Panc1 (cell line): ENCODE measurements around the gene TSPAN4. TPM values are rescaled to one million over a fixed set of nuclear protein-coding genes. Genes with fewer than 3 reads are reported as not detected.

ENCODE experiments used
- ATAC-seq: fragments of 200-7000 bp; cut with Tn5 transposase; 2 replicates; pipeline ENCODE4 v1.9.1; 2020; ENCODE audit warnings: mild to moderate bottlenecking, moderate library complexity
- BruUV-seq: library from RNA; stranded (reverse); fragments of 400-500 nt; replicated peaks from 2 replicates; lab custom pipeline; 2021; lab: Mats Ljungman, UMichigan
- CTCF ChIA-PET: fragments of 300-600 bp; sonication (Branson Sonifier 250); formaldehyde crosslinking; loops from one replicate; lab custom pipeline; 2022; ENCODE audit warnings: antibody characterized with exemption; lab: Charles Lee
- POLR2A ChIA-PET: fragments of 300-600 bp; sonication (Branson Sonifier 250); formaldehyde crosslinking; loops from one replicate; lab custom pipeline; 2022; ENCODE audit warnings: antibody characterized with exemption; lab: Charles Lee
- DNase-seq: peaks from one replicate; pipeline ENCODE4 v3.0.0-alpha.2; 2010; ENCODE audit warnings: low read depth, low spot score
- H3K27ac ChIP-seq: 2 replicates; pipeline ENCODE4 v1.5.1; 2011; ENCODE audit warnings: mild to moderate bottlenecking, low read length, inconsistent platforms
- H3K27me3 ChIP-seq: fragments of 200-500 bp; sonication (Bioruptor generic); 2 replicates; pipeline ENCODE4 v1.6.0; 2014; ENCODE audit warnings: low read length, inconsistent platforms; ENCODE audit not compliant: control insufficient read depth, insufficient read depth
- H3K36me3 ChIP-seq: fragments of 200-500 bp; sonication (Bioruptor generic); 2 replicates; pipeline ENCODE4 v1.5.1; 2014; ENCODE audit warnings: inconsistent platforms, mild to moderate bottlenecking, low read length, moderate library complexity; ENCODE audit not compliant: control insufficient read depth, insufficient read depth
- H3K4me1 ChIP-seq: 2 replicates; pipeline ENCODE4 v1.5.1; 2011; ENCODE audit warnings: inconsistent platforms, mild to moderate bottlenecking, low read length, moderate library complexity; ENCODE audit not compliant: control insufficient read depth, insufficient read depth
- H3K4me3 ChIP-seq, 2 experiments: 2 replicates each; pipeline ENCODE4 v1.5.1; 2011 to 2012; ENCODE audit warnings: low read depth in 2 of 2, low read length in 2 of 2, mild to moderate bottlenecking in 2 of 2, inconsistent platforms in 1 of 2, moderate library complexity in 1 of 2
- H3K9me3 ChIP-seq: fragments of 200-500 bp; sonication (Bioruptor generic); 2 replicates; pipeline ENCODE4 v1.5.1; 2014; ENCODE audit warnings: low read depth, mild to moderate bottlenecking, inconsistent platforms, low read length, moderate library complexity; ENCODE audit not compliant: control insufficient read depth, insufficient read depth
- POLR2AphosphoS5 ChIP-seq: IDR thresholded peaks from 2 replicates; pipeline ENCODE4 v1.6.1; 2012; ENCODE audit warnings: mild to moderate bottlenecking, low read depth, low read length, moderate library complexity
- SIN3A ChIP-seq: IDR thresholded peaks from 2 replicates; pipeline ENCODE4 v1.6.1; 2012; ENCODE audit warnings: low read depth, mild to moderate bottlenecking, low read length, moderate library complexity, borderline replicate concordance; ENCODE audit not compliant: insufficient read depth
- TCF7L2 ChIP-seq: IDR thresholded peaks from 2 replicates; pipeline ENCODE4 v1.6.1; 2011; ENCODE audit warnings: mild to moderate bottlenecking, low read depth, low read length, inconsistent platforms
- in situ Hi-C: cut with HindIII; loops from 2 replicates; pipeline ENCODE4 v1.10.0; 2016; ENCODE audit warnings: low sequenced_read_pairs, low pct_unique_long_range_greater_than_20kb
- intact Hi-C: fragments of 100-400 bp; cut with micrococcal nuclease; formaldehyde crosslinking; loops from one replicate; pipeline ENCODE4 v1.10.0; 2022; ENCODE audit not compliant: unreplicated experiment
- total RNA-seq: library from RNA; stranded (reverse); gene quantifications from one replicate; pipeline ENCODE4 v1.2.1, GENCODE V29; 2021; ENCODE audit not compliant: unreplicated experiment
- TF ChIP-seq, protein P1 (sequence below): fragments of 450-650 bp; IDR thresholded peaks from 2 replicates; pipeline ENCODE4 v1.5.1; 2017; ENCODE audit warnings: mild to moderate bottlenecking
- TF ChIP-seq, protein P2 (sequence below), 2 experiments: IDR thresholded peaks; 2 replicates each; pipeline ENCODE4 v1.6.1; 2011 to 2012; ENCODE audit warnings: low read depth in 2 of 2, control low read depth in 1 of 2, low read length in 1 of 2, mild to moderate bottlenecking in 1 of 2, moderate library complexity in 1 of 2; ENCODE audit not compliant: insufficient read depth in 1 of 2

Gene TSPAN4
- total RNA-seq, 1 experiment from 2014 or later: 187 TPM

DNA sequence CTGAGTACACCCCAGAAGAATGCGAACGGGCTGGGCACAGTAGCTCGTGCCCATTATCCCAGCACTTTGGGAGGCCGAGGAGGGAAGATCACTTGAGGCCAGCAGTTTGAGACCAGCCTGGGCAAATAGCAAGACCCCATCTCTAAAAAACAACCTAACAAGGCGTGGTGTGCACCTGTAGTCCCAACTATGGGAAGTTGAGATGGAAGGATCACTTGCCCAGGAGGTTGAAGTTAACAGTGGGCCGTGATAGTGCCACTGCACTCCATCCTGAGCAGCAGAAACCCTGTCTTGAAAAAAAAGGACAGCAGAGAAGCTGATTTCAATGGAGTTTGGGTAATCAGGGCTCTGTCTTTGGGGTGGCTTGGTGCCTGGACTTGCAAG is 29.6 kb upstream of the TSPAN4 start:
- BruUV-seq: no TSS peak
- in situ Hi-C loops (no loop called here), intact Hi-C loops (no loop called here)
- H3K27me3 ChIP-seq: no peaks in the 10 kb centered on the region
- DNase-seq (no peak), ATAC-seq (no peak)
- H3K36me3 ChIP-seq: peaks cover 24% of the 10 kb centered on the region
- H3K27ac ChIP-seq: no peak overlapping the region; the same call in 1 of the 2 replicates
- TF ChIP-seq, protein P1, sequence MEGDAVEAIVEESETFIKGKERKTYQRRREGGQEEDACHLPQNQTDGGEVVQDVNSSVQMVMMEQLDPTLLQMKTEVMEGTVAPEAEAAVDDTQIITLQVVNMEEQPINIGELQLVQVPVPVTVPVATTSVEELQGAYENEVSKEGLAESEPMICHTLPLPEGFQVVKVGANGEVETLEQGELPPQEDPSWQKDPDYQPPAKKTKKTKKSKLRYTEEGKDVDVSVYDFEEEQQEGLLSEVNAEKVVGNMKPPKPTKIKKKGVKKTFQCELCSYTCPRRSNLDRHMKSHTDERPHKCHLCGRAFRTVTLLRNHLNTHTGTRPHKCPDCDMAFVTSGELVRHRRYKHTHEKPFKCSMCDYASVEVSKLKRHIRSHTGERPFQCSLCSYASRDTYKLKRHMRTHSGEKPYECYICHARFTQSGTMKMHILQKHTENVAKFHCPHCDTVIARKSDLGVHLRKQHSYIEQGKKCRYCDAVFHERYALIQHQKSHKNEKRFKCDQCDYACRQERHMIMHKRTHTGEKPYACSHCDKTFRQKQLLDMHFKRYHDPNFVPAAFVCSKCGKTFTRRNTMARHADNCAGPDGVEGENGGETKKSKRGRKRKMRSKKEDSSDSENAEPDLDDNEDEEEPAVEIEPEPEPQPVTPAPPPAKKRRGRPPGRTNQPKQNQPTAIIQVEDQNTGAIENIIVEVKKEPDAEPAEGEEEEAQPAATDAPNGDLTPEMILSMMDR: no peak
- TF ChIP-seq POLR2AphosphoS5: peak; percentile 28
- TF ChIP-seq TCF7L2: no peak
- TF ChIP-seq, protein P2, sequence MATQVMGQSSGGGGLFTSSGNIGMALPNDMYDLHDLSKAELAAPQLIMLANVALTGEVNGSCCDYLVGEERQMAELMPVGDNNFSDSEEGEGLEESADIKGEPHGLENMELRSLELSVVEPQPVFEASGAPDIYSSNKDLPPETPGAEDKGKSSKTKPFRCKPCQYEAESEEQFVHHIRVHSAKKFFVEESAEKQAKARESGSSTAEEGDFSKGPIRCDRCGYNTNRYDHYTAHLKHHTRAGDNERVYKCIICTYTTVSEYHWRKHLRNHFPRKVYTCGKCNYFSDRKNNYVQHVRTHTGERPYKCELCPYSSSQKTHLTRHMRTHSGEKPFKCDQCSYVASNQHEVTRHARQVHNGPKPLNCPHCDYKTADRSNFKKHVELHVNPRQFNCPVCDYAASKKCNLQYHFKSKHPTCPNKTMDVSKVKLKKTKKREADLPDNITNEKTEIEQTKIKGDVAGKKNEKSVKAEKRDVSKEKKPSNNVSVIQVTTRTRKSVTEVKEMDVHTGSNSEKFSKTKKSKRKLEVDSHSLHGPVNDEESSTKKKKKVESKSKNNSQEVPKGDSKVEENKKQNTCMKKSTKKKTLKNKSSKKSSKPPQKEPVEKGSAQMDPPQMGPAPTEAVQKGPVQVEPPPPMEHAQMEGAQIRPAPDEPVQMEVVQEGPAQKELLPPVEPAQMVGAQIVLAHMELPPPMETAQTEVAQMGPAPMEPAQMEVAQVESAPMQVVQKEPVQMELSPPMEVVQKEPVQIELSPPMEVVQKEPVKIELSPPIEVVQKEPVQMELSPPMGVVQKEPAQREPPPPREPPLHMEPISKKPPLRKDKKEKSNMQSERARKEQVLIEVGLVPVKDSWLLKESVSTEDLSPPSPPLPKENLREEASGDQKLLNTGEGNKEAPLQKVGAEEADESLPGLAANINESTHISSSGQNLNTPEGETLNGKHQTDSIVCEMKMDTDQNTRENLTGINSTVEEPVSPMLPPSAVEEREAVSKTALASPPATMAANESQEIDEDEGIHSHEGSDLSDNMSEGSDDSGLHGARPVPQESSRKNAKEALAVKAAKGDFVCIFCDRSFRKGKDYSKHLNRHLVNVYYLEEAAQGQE (IDR thresholded peaks at IDR 0.05; ENCODE audit: insufficient read depth in 1 of 2, low read depth in 2 of 2, low read length in 1 of 2): no peak
- no peak for TF ChIP-seq SIN3A
- no peaks in the 10 kb centered on the region for H3K9me3 ChIP-seq
- peaks cover 37% of the 10 kb centered on the region for H3K4me1 ChIP-seq
- ChIA-PET CTCF (no interaction called here), POLR2A (no interaction called here)
- no peak overlapping the region for H3K4me3 ChIP-seq

DNA sequence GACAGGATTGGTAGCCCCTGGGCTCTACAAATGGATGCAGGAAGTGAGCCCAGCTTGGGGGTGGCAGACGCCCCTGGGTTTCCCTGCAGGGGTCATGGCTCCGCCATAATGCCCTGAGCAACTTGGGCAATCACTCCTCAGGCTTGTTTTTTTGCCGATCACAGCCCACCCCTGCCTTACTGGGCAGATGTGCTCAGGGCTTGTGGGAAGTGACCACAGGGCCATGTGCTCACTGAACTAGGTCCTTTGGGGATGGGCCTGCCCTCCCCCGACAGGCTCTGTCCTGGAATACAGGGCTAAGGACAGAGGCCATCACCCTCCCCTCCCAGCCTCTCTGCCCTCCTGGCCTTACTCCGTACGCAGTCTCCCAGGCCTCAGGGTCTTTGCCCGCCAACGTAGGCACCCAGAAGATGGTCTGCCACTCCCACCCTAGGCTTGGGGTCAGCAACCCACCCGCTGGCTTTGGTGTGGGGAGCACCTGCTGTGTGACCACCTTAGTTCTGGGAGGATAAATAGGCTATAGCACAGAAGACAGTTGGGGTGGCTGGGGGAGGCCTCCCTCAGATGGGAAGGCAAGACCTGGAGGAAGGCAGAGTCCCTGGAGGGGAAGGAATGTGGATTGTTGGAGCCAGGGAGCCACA is 29.1 kb upstream of the TSPAN4 start:
- Histone ChIP-seq H3K36me3 (peaks cover 24% of the 10 kb centered on the region), H3K4me1 (peaks cover 36% of the 10 kb centered on the region), H3K9me3 (no peaks in the 10 kb centered on the region), H3K27me3 (no peaks in the 10 kb centered on the region), H3K4me3 (no peak overlapping the region), H3K27ac (peak overlapping the region; percentile 8; the same call in 1 of the 2 replicates)
- CTCF ChIA-PET: no interaction called here
- no TSS peak for BruUV-seq
- ATAC-seq (no peak), DNase-seq (no peak)
- intact Hi-C loops: no loop called here
- TF ChIP-seq POLR2AphosphoS5 (peak; percentile 50), TCF7L2 (no peak)
- TF ChIP-seq, protein P1: no peak
- POLR2A ChIA-PET: no interaction called here
- in situ Hi-C loops: no loop called here
